ENCODE measurements around the gene FER1L5.

Gene FER1L5

GRCh38 chr2:96694816-96695455, 52.4 kb downstream of the FER1L5 start:
- no peaks in the 10 kb centered on the region for H3K27me3 ChIP-seq (ENCODE audit: control insufficient read depth, insufficient read depth, low read length)

GRCh38 chr2:96695602-96696001, 53.0 kb downstream of the FER1L5 start:
- Histone ChIP-seq H3K4me3 (ENCODE audit: low read depth, low read length) (no peak overlapping the region), H3K9me3 (ENCODE audit: control insufficient read depth, low read length) (no peaks in the 10 kb centered on the region), H3K79me2 (no peaks in the 10 kb centered on the region), H3K4me1 (peaks cover 4% of the 10 kb centered on the region), H3K9ac (no peak overlapping the region), H3K27ac (no peak overlapping the region), H3K36me3 (ENCODE audit: control insufficient read depth, insufficient read depth, low read length) (no peaks in the 10 kb centered on the region), H3K4me2 (ENCODE audit: low read length) (no peak overlapping the region), H2AFZ (no peak overlapping the region), H3K27me3 (ENCODE audit: control insufficient read depth, insufficient read depth, low read length) (no peaks in the 10 kb centered on the region)
- no peak for TF ChIP-seq CTCF (IDR thresholded peaks at IDR 0.05)

More at GRCh38 chr2:96694816-96695455, 52.4 kb downstream of the FER1L5 start:
- H3K4me1 ChIP-seq, result peaks cover 4% of the 10 kb centered on the region
- no peaks in the 10 kb centered on the region for H3K9me3 ChIP-seq (ENCODE audit: control insufficient read depth, low read length)
- H3K36me3 ChIP-seq (ENCODE audit: control insufficient read depth, insufficient read depth, low read length), result no peaks in the 10 kb centered on the region
- no peak overlapping the region for H2AFZ ChIP-seq
- H3K79me2 ChIP-seq, result no peaks in the 10 kb centered on the region
- TF ChIP-seq CTCF (IDR thresholded peaks at IDR 0.05), result no peak
- no peak overlapping the region for H3K27ac ChIP-seq
- H3K4me3 ChIP-seq (ENCODE audit: low read depth, low read length), result no peak overlapping the region
- H3K9ac ChIP-seq, result no peak overlapping the region
- no peak overlapping the region for H3K4me2 ChIP-seq (ENCODE audit: low read length)

- no peak for TF ChIP-seq CTCF (IDR thresholded peaks at IDR 0.05)
- H3K79me2 ChIP-seq, result no peaks in the 10 kb centered on the region
- H3K9ac ChIP-seq, result no peak overlapping the region
- peaks cover 4% of the 10 kb centered on the region for H3K4me1 ChIP-seq
- H3K27me3 ChIP-seq (ENCODE audit: control insufficient read depth, insufficient read depth, low read length), result no peaks in the 10 kb centered on the region
- no peaks in the 10 kb centered on the region for H3K9me3 ChIP-seq (ENCODE audit: control insufficient read depth, low read length)
- H3K27ac ChIP-seq, result no peak overlapping the region
- H2AFZ ChIP-seq, result no peak overlapping the region
- no peak overlapping the region for H3K4me3 ChIP-seq (ENCODE audit: low read depth, low read length)
- H3K36me3 ChIP-seq (ENCODE audit: control insufficient read depth, insufficient read depth, low read length), result no peaks in the 10 kb centered on the region
- H3K4me2 ChIP-seq (ENCODE audit: low read length), result no peak overlapping the region
Measured at GRCh38 chr2:96697476-96697875, 54.9 kb downstream of the FER1L5 start.

GRCh38 chr2:96698221-96698861, 55.8 kb downstream of the FER1L5 start:
- Histone ChIP-seq H3K79me2 (no peaks in the 10 kb centered on the region), H3K27ac (no peak overlapping the region), H2AFZ (no peak overlapping the region), H3K27me3 (ENCODE audit: control insufficient read depth, insufficient read depth, low read length) (no peaks in the 10 kb centered on the region), H3K9ac (no peak overlapping the region), H3K4me1 (peaks cover 4% of the 10 kb centered on the region), H3K9me3 (ENCODE audit: control insufficient read depth, low read length) (no peaks in the 10 kb centered on the region), H3K36me3 (ENCODE audit: control insufficient read depth, insufficient read depth, low read length) (no peaks in the 10 kb centered on the region), H3K4me3 (ENCODE audit: low read depth, low read length) (no peak overlapping the region), H3K4me2 (ENCODE audit: low read length) (no peak overlapping the region)
- TF ChIP-seq CTCF (IDR thresholded peaks at IDR 0.05), result no peak

GRCh38 chr2:96699021-96699420, 56.5 kb downstream of the FER1L5 start:
- Histone ChIP-seq H3K27me3 (ENCODE audit: control insufficient read depth, insufficient read depth, low read length) (no peaks in the 10 kb centered on the region), H3K36me3 (ENCODE audit: control insufficient read depth, insufficient read depth, low read length) (no peaks in the 10 kb centered on the region), H3K79me2 (no peaks in the 10 kb centered on the region), H3K4me1 (peaks cover 4% of the 10 kb centered on the region), H3K4me2 (ENCODE audit: low read length) (no peak overlapping the region), H3K27ac (no peak overlapping the region), H3K4me3 (ENCODE audit: low read depth, low read length) (no peak overlapping the region), H2AFZ (no peak overlapping the region), H3K9ac (no peak overlapping the region), H3K9me3 (ENCODE audit: control insufficient read depth, low read length) (no peaks in the 10 kb centered on the region)
- no peak for TF ChIP-seq CTCF (IDR thresholded peaks at IDR 0.05)

Measured in parathyroid adenoma (tissue), 2 donors.